ENCODE results near the gene MLLT3. TPM values are rescaled to one million over a fixed set of nuclear protein-coding genes. Genes with fewer than 3 reads are reported as not detected.
A peak's percentile ranks its signal among the peaks of the same experiment; 100 is the strongest.

MLLT3 gene
- total and polyA plus RNA-seq, 2 donors (not counting 1 experiment from before 2014, with no cell fraction given), result 37.3 to 43.8 TPM

DNA sequence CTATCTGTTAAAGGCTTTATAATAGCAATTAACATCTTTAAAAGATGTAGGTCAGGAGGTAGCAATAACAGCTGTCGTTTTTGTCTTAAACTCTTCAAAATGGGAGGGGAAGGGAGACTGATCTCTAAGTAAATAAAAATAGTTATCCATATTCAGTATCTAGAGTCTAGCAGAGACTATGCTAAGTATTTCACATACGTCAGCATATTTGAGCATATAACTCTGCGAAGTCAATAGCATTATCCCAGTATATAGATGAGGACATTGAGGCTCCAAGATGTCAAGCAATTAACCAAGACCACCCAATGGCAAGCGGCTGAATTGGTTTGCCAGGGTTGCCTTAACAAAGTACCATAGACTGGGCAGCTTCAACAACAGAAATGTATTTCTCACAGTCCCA, 316.8 kb downstream of the MLLT3 start:
- no peak overlapping the region for H3K4me3 ChIP-seq (replicated peaks in 1 of 4; ENCODE audit: control extremely low read depth in 1 of 4, insufficient read depth in 1 of 4, low read depth in 3 of 4, low read length in 4 of 4)
- no peaks in the 10 kb centered on the region for H4K20me1 ChIP-seq (ENCODE audit: control insufficient read depth, extremely low read depth, insufficient read depth, low read length)
- TF ChIP-seq, protein P1, sequence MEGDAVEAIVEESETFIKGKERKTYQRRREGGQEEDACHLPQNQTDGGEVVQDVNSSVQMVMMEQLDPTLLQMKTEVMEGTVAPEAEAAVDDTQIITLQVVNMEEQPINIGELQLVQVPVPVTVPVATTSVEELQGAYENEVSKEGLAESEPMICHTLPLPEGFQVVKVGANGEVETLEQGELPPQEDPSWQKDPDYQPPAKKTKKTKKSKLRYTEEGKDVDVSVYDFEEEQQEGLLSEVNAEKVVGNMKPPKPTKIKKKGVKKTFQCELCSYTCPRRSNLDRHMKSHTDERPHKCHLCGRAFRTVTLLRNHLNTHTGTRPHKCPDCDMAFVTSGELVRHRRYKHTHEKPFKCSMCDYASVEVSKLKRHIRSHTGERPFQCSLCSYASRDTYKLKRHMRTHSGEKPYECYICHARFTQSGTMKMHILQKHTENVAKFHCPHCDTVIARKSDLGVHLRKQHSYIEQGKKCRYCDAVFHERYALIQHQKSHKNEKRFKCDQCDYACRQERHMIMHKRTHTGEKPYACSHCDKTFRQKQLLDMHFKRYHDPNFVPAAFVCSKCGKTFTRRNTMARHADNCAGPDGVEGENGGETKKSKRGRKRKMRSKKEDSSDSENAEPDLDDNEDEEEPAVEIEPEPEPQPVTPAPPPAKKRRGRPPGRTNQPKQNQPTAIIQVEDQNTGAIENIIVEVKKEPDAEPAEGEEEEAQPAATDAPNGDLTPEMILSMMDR (conservative IDR thresholded peaks at IDR 0.05 in 1 of 2, IDR thresholded peaks at IDR 0.05 in 1 of 2; ENCODE audit: low read depth in 1 of 2, low read length in 2 of 2), result no peak
- no peak for TF ChIP-seq EZH2 (IDR thresholded peaks at IDR 0.05; ENCODE audit: low read length, missing control alignments)
- H3K9me3 ChIP-seq (ENCODE audit: control insufficient read depth, insufficient read depth, low read depth, low read length), result no peaks in the 10 kb centered on the region
- no peaks in the 10 kb centered on the region for H3K79me2 ChIP-seq (ENCODE audit: control insufficient read depth, insufficient read depth, low read length)
- H2AFZ ChIP-seq (ENCODE audit: low read length), result no peak overlapping the region
- H3K9ac ChIP-seq (ENCODE audit: insufficient read depth, low read length), result no peak overlapping the region
- H3K4me1 ChIP-seq (ENCODE audit: control insufficient read depth, extremely low read depth, insufficient read depth, low read length), result no peaks in the 10 kb centered on the region
- no peak for DNase-seq (ENCODE audit: low read depth in 2 of 2)
- peaks cover 5% of the 10 kb centered on the region for H3K27me3 ChIP-seq (ENCODE audit: control insufficient read depth, insufficient read depth, low read length)
- H3K4me2 ChIP-seq (ENCODE audit: extremely low read depth, insufficient read depth, low read length), result no peak overlapping the region
- no peaks in the 10 kb centered on the region for H3K36me3 ChIP-seq (ENCODE audit: control insufficient read depth, insufficient read depth, low read length)
- H3K27ac ChIP-seq (ENCODE audit: insufficient read depth, low read length), result no peak overlapping the region

DNA sequence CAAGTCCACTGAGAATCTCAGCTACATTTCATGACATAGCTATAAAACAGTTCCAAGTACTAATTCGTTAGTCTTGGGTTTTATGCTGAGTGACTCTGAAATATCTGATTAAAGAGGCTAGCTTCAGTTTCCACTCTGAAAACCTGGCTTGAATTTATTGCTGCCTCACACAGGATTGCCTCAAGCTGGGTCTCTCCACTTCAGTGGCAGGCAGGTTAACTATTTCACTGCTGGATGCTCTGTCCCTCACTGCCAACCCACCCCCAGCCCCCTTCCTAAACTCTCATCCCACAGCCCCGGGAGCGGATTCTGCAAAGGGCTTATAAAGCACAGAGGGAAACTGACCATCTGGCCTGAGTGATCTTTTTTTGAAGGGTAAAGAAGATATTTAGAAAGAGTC, 318.3 kb downstream of the MLLT3 start:
- Histone ChIP-seq H3K79me2 (ENCODE audit: control insufficient read depth, insufficient read depth, low read length) (no peaks in the 10 kb centered on the region), H3K9ac (ENCODE audit: insufficient read depth, low read length) (no peak overlapping the region), H3K27ac (ENCODE audit: insufficient read depth, low read length) (no peak overlapping the region), H2AFZ (ENCODE audit: low read length) (no peak overlapping the region), H3K9me3 (ENCODE audit: control insufficient read depth, insufficient read depth, low read depth, low read length) (no peaks in the 10 kb centered on the region), H3K4me2 (ENCODE audit: extremely low read depth, insufficient read depth, low read length) (no peak overlapping the region), H3K36me3 (ENCODE audit: control insufficient read depth, insufficient read depth, low read length) (no peaks in the 10 kb centered on the region), H4K20me1 (ENCODE audit: control insufficient read depth, extremely low read depth, insufficient read depth, low read length) (no peaks in the 10 kb centered on the region), H3K4me1 (ENCODE audit: control insufficient read depth, extremely low read depth, insufficient read depth, low read length) (no peaks in the 10 kb centered on the region), H3K27me3 (ENCODE audit: control insufficient read depth, insufficient read depth, low read length) (peaks cover 3% of the 10 kb centered on the region), H3K4me3 (replicated peaks in 1 of 4; ENCODE audit: control extremely low read depth in 1 of 4, insufficient read depth in 1 of 4, low read depth in 3 of 4, low read length in 4 of 4) (no peak overlapping the region)
- no peak for TF ChIP-seq EZH2 (IDR thresholded peaks at IDR 0.05; ENCODE audit: low read length, missing control alignments)
- TF ChIP-seq, protein P1 (conservative IDR thresholded peaks at IDR 0.05 in 1 of 2, IDR thresholded peaks at IDR 0.05 in 1 of 2; ENCODE audit: low read depth in 1 of 2, low read length in 2 of 2), result no peak
- DNase-seq (ENCODE audit: low read depth in 2 of 2), result no peak

GRCh38 chr9:20303066-20303465, 319.2 kb downstream of the MLLT3 start:
- no peaks in the 10 kb centered on the region for H3K9me3 ChIP-seq (ENCODE audit: control insufficient read depth, insufficient read depth, low read depth, low read length)
- peak in 1 of 2 donors; percentile 22 for DNase-seq (ENCODE audit: low read depth in 2 of 2)
- H3K27me3 ChIP-seq (ENCODE audit: control insufficient read depth, insufficient read depth, low read length), result no peaks in the 10 kb centered on the region
- no peak overlapping the region for H2AFZ ChIP-seq (ENCODE audit: low read length)
- TF ChIP-seq, protein P1 (conservative IDR thresholded peaks at IDR 0.05 in 1 of 2, IDR thresholded peaks at IDR 0.05 in 1 of 2; ENCODE audit: low read depth in 1 of 2, low read length in 2 of 2), result no peak
- TF ChIP-seq EZH2 (IDR thresholded peaks at IDR 0.05; ENCODE audit: low read length, missing control alignments), result no peak
- H4K20me1 ChIP-seq (ENCODE audit: control insufficient read depth, extremely low read depth, insufficient read depth, low read length), result no peaks in the 10 kb centered on the region
- H3K36me3 ChIP-seq (ENCODE audit: control insufficient read depth, insufficient read depth, low read length), result no peaks in the 10 kb centered on the region
- H3K4me2 ChIP-seq (ENCODE audit: extremely low read depth, insufficient read depth, low read length), result no peak overlapping the region
- H3K27ac ChIP-seq (ENCODE audit: insufficient read depth, low read length), result no peak overlapping the region
- H3K4me1 ChIP-seq (ENCODE audit: control insufficient read depth, extremely low read depth, insufficient read depth, low read length), result no peaks in the 10 kb centered on the region
- no peak overlapping the region for H3K4me3 ChIP-seq (replicated peaks in 1 of 4; ENCODE audit: control extremely low read depth in 1 of 4, insufficient read depth in 1 of 4, low read depth in 3 of 4, low read length in 4 of 4)
- no peak overlapping the region for H3K9ac ChIP-seq (ENCODE audit: insufficient read depth, low read length)
- H3K79me2 ChIP-seq (ENCODE audit: control insufficient read depth, insufficient read depth, low read length), result no peaks in the 10 kb centered on the region
